NCI-H446 treated with DMSO at 0.1 percent for 48 hours (cell line): ENCODE data around the gene COL4A1.

ENCODE experiments used
- DNase-seq: peaks from one replicate; lab custom pipeline; 2025; lab: John Stamatoyannopoulos, UW

The COL4A1 gene

DNA sequence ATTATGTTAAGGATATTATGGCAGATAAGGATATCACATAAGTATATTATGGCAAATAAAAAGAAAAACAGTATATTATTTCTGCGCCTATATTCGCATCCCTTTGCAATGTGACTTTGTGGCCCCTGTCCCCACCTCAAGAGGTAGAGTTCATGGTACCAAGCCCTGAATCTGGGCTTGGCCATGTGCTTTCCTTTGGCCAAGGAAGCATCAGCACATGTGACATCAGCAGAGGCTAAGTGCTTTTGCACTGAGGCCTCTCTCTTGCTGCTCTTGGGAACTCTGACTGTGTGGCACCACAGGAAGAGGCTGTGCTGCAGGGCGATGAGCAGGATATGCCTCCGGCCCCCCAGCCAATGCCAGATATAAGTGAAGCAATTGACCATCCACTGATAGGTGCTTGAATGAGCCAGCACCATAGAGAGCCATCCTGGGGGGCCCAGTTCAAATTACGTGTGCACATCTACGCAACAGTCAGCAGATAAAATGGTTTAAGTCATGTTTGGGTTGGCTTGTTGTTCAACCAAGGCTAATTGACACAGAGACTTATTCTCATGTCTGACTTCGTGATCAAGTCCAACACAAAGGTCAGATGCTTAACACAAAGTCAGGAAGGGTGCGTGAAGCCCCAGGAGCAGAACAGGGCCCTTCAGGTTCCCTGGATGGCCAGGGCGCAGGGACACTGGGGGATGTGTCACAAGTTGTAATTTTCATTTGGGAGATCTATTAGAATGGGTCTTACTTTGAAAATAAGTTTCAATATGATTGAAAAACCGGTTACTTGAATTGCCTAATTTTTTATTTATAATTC, 173.3 kb downstream of the COL4A1 start:
- DNase-seq: no peak

GRCh38 chr13:110132225-110132982, 174.6 kb downstream of the COL4A1 start:
- no peak for DNase-seq

GRCh38 chr13:110131424-110131823, 175.5 kb downstream of the COL4A1 start:
- DNase-seq: no peak

- DNase-seq: no peak
Measured at GRCh38 chr13:110130431-110130830, 176.5 kb downstream of the COL4A1 start.

DNA sequence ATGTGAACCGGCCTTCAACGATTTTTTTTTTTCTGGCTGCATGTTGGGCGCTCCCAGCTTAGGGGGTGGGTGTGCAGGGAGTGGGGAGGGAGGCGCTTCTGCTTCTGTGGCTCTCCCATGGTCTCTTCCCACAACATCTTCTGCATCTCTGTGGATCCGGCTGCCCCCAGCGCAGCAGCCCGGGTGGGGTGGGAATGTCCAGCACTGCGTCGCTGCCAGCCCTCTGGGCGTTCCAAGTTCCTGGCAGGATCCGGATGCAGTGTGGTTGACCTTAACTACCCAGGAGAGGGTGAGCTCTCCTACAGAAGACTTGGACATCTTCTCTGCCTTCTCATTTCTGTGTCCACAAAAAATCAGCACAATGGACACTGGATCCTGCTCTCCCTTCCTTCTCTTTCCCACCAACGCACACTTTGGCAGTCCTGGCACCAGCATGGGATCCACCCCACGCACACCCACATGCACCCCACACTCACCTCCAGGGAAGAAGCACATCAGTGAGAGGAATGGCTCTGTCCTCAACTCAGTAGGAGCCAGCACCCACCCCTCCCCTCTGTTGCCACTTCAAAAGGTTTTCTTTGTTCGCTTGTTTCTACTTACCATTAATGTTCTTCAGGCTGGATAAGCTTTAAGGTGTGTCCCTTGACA, 177.3 kb downstream of the COL4A1 start:
- DNase-seq: no peak

DNA sequence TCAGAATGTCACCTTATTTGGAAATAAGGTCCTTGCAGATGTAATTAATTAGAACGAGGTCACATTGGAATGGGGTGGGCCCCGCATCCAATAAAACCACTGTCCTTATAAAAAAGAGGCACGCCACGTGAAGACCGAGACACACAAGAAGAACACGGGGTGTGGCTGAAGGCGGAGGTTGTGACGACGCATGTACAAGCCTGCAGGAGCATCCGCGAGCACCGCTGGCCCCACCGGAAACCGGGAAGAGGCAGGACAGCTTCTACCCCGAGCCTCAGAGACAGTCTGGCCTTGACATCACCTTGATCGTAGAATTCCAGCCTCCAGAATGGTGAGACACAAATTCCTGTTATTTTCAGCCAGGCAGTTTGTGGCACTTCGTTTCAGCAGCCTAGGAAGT, 177.9 kb downstream of the COL4A1 start:
- DNase-seq: no peak

- DNase-seq: no peak
Measured at GRCh38 chr13:110128546-110128945, 178.4 kb downstream of the COL4A1 start.

GRCh38 chr13:110127986-110128511, 178.9 kb downstream of the COL4A1 start:
- DNase-seq: no peak

DNA sequence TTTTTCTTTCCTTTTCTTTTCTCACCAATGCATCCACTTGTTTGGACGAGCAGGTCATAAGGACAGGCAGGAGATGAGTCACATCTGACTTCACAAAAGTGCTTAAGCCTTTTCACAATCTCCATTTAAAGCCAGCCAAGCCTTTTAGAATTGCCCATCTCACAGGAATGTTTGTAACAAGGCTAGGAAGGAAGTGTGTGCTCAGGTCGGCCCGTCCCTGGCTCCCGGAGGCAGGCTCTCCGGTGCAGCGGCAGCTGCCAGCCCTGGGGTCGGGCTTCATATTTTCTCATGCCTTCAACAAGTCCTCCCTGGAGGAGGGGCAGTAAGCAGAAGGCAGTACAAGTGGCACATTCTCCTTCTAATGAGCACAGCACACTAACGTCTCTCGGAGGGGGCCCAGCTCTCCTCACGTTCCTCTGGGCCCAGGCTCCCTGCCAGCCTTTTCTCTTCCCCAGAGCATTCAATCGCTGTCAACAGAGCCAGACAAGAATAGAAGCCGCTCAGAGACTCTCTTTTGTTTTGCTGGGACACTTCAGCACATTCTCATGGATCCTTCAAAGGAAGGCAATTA, 180.5 kb downstream of the COL4A1 start:
- DNase-seq: no peak

- DNase-seq: no peak
Measured at GRCh38 chr13:110125613-110126272, 181.2 kb downstream of the COL4A1 start.

GRCh38 chr13:110125157-110125556, 181.8 kb downstream of the COL4A1 start:
- DNase-seq: no peak

- DNase-seq: no peak
Measured at GRCh38 chr13:110124201-110124940, 182.6 kb downstream of the COL4A1 start.

- DNase-seq: no peak
Measured at GRCh38 chr13:110123041-110123809, 183.7 kb downstream of the COL4A1 start.

GRCh38 chr13:110121422-110122083, 185.4 kb downstream of the COL4A1 start:
- no peak for DNase-seq

DNA sequence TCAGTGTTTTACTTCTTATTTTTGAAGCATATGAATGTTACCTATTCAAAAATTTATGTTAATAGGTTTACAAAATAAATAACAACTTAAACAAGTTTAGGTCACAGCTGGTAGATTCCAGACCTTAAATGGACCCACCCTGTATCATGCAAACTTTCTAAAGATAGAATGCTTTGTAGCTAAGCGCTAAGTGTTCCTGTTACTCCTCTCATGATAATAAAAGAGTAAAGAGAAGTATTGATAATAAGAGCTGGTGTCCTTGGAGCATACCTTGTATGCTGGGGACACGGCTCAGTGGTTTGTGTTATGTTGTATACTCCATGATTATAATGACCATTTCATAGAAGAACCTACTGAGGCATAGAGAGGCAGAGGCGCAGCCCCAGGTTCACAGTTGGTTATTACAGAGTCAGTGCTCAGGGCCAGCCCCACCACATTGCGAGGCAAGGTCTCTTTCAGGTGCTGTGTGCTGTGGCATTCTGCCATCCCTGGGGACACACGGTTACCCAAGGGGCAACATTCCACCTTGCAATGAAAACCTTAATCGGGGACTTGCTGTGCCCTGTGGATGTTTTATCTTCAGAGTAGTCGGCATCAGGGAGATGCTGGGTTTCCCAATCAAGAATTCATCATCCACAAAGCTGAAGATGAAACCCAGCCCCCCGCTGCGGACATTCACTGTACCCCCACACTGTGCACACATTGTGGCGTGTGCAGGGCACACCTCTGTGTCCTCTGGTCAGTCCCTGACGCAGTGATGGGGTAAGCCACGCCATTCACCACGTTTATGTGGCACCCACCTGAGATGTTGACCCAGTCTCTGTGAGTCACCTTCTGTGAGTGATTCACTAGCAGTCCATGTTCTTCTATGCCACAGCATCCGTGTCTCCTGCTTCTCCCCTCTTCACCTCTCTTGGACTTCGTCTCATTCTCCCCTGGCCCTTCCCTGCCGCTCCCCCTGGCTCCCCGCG, 186.7 kb downstream of the COL4A1 start:
- no peak for DNase-seq

DNA sequence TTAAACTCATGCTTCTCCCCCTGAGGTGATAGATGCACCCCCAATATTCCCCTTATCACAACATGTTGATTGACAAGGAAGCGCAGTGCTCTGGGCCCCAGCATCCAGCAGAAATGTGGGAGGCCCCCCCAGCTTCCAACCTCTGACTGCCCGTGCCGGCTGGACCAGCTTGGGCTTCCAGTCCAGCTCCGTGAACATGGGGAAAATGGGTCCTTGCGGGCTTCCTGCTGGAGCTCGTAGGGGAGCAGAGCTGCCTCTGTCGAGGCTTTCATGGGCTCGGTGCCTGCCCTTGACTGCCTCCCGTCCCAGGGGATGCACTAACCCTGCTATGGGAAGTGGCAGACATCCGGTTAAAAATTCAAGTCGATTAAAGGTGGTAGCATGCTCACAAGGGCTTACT, 188.9 kb downstream of the COL4A1 start:
- DNase-seq: no peak

GRCh38 chr13:110116072-110116487, 190.9 kb downstream of the COL4A1 start:
- DNase-seq: no peak

DNA sequence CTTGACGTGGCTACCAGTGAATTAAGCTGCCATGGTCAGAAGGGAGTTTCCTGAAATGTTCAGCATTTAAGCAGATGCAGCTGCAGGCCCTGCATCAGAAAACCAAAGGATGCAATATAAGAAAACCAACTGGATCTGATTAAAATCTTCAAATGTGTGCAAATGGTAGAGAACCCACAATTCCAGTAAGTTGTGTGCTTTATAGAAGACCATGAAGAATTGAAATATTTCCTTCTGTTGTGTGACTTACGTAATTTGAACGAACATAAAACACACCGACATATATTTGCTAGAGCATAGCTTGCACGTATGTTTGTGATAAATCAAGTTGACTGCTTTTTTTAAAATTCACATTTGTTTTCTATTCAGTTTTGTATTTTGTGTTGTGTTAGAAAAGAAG, 191.4 kb downstream of the COL4A1 start:
- DNase-seq: no peak
